Esophagus squamous epithelium (tissue), 5 donors: Measurements from ENCODE around the gene ADAMTSL3. TPM values are rescaled to one million over a fixed set of nuclear protein-coding genes. Genes with fewer than 3 reads are reported as not detected.

Experiments used
- DNase-seq: peaks from one replicate; lab custom pipeline; 2025; lab: John Stamatoyannopoulos, UW
- H3K27ac ChIP-seq, 4 donors: fragments of 200-600 bp; sonication (generic); one replicate each; pipeline ENCODE4 v1.5.1; 2016 to 2019; ENCODE audit warnings: mild to moderate bottlenecking in 1 of 4
- H3K27me3 ChIP-seq, 4 donors: fragments of 200-600 bp; sonication (generic); 1 replicate in 3 of 4; 2 replicates in 1 of 4; pipeline versions ENCODE4 v1.5.1 to v1.6.0; 2017 to 2021; ENCODE audit warnings: antibody characterized with exemption in 1 of 4
- H3K36me3 ChIP-seq, 3 donors: fragments of 200-600 bp; sonication (generic); one replicate each; pipeline ENCODE4 v1.5.1; 2016 to 2019
- H3K4me1 ChIP-seq, 3 donors: fragments of 200-600 bp; sonication (generic); one replicate each; pipeline ENCODE4 v1.5.1; 2017 to 2019
- H3K4me3 ChIP-seq, 4 donors: fragments of 200-600 bp; sonication (generic); 1 replicate in 3 of 4; 2 replicates in 1 of 4; pipeline ENCODE4 v1.5.1; 2016 to 2019; ENCODE audit warnings: mild to moderate bottlenecking in 2 of 4, moderate library complexity in 1 of 4
- H3K9me3 ChIP-seq, 3 donors: fragments of 200-600 bp; sonication (generic); one replicate each; pipeline ENCODE4 v1.5.1; 2016 to 2019
- POLR2A ChIP-seq, 4 donors: fragments of 450-650 bp; IDR thresholded peaks; one replicate each; pipeline ENCODE4 v1.6.1; 2017; ENCODE audit warnings: antibody characterized with exemption in 4 of 4, mild to moderate bottlenecking in 4 of 4, moderate library complexity in 3 of 4
- WGBS, 2 donors: methylation state at CpG; one replicate each; pipeline ENCODE4 v1.1.5; 2018; 5-methylcytosine and 5-hydroxymethylcytosine counted together
- intact Hi-C: fragments of 100-400 bp; cut with DNase I; formaldehyde crosslinking; loops from one replicate; pipeline ENCODE4 v1.15.0; 2022
- total RNA-seq, 4 donors: library from RNA; depleted of rRNA; stranded (reverse); fragments of >200 nt; gene quantifications; one replicate each; pipeline ENCODE4 v1.1.0, GENCODE V29; 2016
- TF ChIP-seq, protein P1 (sequence below), 6 experiments: fragments of 450-650 bp in 4 of 6; fragments of 200-600 bp in 2 of 6; sonication (generic) in 2 of 6; IDR thresholded peaks; one replicate each; pipeline ENCODE4 v1.5.1; 2016 to 2019; ENCODE audit warnings: antibody characterized with exemption in 6 of 6, mild to moderate bottlenecking in 4 of 6, moderate library complexity in 4 of 6
- donor health status: DM: yes; HTN: yes; CAD: no.

The ADAMTSL3 gene
- total RNA-seq, 4 donors from 2014 or later, result 0.11 to 3.2 (median 0.79) TPM

DNA sequence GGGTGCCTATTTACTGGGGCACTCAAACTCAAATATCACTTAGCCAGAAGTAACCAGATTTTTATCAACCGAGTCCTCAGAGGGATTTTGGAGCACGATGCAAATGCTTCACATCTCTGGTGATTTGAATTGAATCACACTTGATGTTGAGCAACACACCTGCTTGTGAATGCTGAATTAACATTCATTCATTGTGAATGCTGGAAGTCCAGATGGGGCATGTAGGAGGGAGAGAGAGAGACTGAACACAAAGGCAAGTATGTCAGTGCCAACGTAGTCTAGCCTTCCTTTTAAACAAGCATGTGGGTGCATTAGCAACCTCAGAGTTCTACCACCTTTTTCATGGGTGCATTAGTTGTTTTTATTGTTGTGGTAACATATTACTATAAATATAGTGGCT lies 156.2 kb downstream of the ADAMTSL3 start:
- TF ChIP-seq, protein P1, sequence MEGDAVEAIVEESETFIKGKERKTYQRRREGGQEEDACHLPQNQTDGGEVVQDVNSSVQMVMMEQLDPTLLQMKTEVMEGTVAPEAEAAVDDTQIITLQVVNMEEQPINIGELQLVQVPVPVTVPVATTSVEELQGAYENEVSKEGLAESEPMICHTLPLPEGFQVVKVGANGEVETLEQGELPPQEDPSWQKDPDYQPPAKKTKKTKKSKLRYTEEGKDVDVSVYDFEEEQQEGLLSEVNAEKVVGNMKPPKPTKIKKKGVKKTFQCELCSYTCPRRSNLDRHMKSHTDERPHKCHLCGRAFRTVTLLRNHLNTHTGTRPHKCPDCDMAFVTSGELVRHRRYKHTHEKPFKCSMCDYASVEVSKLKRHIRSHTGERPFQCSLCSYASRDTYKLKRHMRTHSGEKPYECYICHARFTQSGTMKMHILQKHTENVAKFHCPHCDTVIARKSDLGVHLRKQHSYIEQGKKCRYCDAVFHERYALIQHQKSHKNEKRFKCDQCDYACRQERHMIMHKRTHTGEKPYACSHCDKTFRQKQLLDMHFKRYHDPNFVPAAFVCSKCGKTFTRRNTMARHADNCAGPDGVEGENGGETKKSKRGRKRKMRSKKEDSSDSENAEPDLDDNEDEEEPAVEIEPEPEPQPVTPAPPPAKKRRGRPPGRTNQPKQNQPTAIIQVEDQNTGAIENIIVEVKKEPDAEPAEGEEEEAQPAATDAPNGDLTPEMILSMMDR (IDR thresholded peaks at IDR 0.05), result no peak
- no peak for TF ChIP-seq POLR2A (IDR thresholded peaks at IDR 0.05)
- Histone ChIP-seq H3K27ac (no peak overlapping the region), H3K9me3 (peaks cover 0 to 4% (median 0%) of the 10 kb centered on the region in 3 donors), H3K4me3 (no peak overlapping the region), H3K27me3 (no peaks in the 10 kb centered on the region), H3K36me3 (no peaks in the 10 kb centered on the region), H3K4me1 (no peaks in the 10 kb centered on the region)
- DNase-seq, result no peak
- intact Hi-C loops, result no loop called here
- 50 to 56% methylated on average over 3 of the region's 3 CpGs for WGBS, 2 donors

- H3K36me3 ChIP-seq, result no peaks in the 10 kb centered on the region
- no peaks in the 10 kb centered on the region for H3K9me3 ChIP-seq
- no peaks in the 10 kb centered on the region for H3K4me1 ChIP-seq
- TF ChIP-seq, protein P1 (IDR thresholded peaks at IDR 0.05), result no peak
- no peak for TF ChIP-seq POLR2A (IDR thresholded peaks at IDR 0.05)
- DNase-seq, result no peak
- H3K27ac ChIP-seq, result no peak overlapping the region
- intact Hi-C loops, result no loop called here
- H3K4me3 ChIP-seq, result no peak overlapping the region
- no peaks in the 10 kb centered on the region for H3K27me3 ChIP-seq
- 19 to 40% methylated on average over 1 of the region's 1 CpG for WGBS, 2 donors
Observed at GRCh38 chr15:83813682-83814081, 159.8 kb downstream of the ADAMTSL3 start.

DNA sequence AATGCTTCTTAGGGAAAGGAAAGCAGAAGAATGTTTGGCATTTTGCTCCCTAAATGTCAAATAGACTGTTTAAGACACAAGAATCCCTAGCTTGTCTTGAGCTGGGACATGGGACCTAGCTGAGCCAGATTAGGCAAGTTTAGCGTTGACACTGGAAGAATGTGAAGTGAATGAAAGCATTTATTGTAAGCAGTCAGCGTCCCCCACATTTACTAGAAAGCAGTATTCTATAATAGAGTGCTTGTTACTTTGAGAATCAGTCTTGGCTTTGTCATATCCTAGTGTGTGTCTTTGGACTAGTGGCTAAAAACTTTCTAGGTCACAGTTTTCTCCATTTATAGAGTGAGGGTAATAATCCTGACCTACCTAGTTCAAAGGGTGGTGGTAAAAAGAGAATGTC lies 161.6 kb downstream of the ADAMTSL3 start:
- no peak for DNase-seq
- H3K27me3 ChIP-seq, result no peaks in the 10 kb centered on the region
- no peaks in the 10 kb centered on the region for H3K36me3 ChIP-seq
- no peaks in the 10 kb centered on the region for H3K4me1 ChIP-seq
- no peaks in the 10 kb centered on the region for H3K9me3 ChIP-seq
- intact Hi-C loops, result no loop called here
- TF ChIP-seq, protein P1 (IDR thresholded peaks at IDR 0.05), result no peak
- no peak for TF ChIP-seq POLR2A (IDR thresholded peaks at IDR 0.05)
- no peak overlapping the region for H3K27ac ChIP-seq
- WGBS, 2 donors, result 59 to 70% methylated on average over 2 of the region's 2 CpGs
- H3K4me3 ChIP-seq, result no peak overlapping the region

GRCh38 chr15:83816124-83816883 lies 162.4 kb downstream of the ADAMTSL3 start:
- intact Hi-C loops, result no loop called here
- Histone ChIP-seq H3K36me3 (no peaks in the 10 kb centered on the region), H3K27ac (no peak overlapping the region), H3K27me3 (no peaks in the 10 kb centered on the region), H3K4me3 (no peak overlapping the region), H3K4me1 (no peaks in the 10 kb centered on the region), H3K9me3 (no peaks in the 10 kb centered on the region)
- no peak for DNase-seq
- WGBS, 2 donors, result 77 to 85% methylated on average over 7 to 8 of the region's 8 CpGs
- TF ChIP-seq POLR2A (IDR thresholded peaks at IDR 0.05), result no peak
- TF ChIP-seq, protein P1 (IDR thresholded peaks at IDR 0.05), result no peak

- intact Hi-C loops, result no loop called here
- 63 to 80% methylated on average over 8 of the region's 8 CpGs for WGBS, 2 donors
- no peaks in the 10 kb centered on the region for H3K4me1 ChIP-seq
- H3K27ac ChIP-seq, result no peak overlapping the region
- no peak for DNase-seq
- no peaks in the 10 kb centered on the region for H3K36me3 ChIP-seq
- TF ChIP-seq, protein P1 (IDR thresholded peaks at IDR 0.05), result no peak
- no peak for TF ChIP-seq POLR2A (IDR thresholded peaks at IDR 0.05)
- no peaks in the 10 kb centered on the region for H3K27me3 ChIP-seq
- H3K9me3 ChIP-seq, result no peaks in the 10 kb centered on the region
- no peak overlapping the region for H3K4me3 ChIP-seq
Observed at GRCh38 chr15:83818591-83818990, 164.7 kb downstream of the ADAMTSL3 start.
